ENCODE results near the gene BBS9.

BBS9 gene

GRCh38 chr7:33593611-33594010 is 464.2 kb downstream of the BBS9 start:
- TF ChIP-seq, protein P1, sequence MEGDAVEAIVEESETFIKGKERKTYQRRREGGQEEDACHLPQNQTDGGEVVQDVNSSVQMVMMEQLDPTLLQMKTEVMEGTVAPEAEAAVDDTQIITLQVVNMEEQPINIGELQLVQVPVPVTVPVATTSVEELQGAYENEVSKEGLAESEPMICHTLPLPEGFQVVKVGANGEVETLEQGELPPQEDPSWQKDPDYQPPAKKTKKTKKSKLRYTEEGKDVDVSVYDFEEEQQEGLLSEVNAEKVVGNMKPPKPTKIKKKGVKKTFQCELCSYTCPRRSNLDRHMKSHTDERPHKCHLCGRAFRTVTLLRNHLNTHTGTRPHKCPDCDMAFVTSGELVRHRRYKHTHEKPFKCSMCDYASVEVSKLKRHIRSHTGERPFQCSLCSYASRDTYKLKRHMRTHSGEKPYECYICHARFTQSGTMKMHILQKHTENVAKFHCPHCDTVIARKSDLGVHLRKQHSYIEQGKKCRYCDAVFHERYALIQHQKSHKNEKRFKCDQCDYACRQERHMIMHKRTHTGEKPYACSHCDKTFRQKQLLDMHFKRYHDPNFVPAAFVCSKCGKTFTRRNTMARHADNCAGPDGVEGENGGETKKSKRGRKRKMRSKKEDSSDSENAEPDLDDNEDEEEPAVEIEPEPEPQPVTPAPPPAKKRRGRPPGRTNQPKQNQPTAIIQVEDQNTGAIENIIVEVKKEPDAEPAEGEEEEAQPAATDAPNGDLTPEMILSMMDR (IDR thresholded peaks at IDR 0.05; ENCODE audit: low read depth, low read length) = no peak
- in situ Hi-C loops (cut with HindIII; ENCODE audit: low sequenced_read_pairs) = no loop called here
- no peak overlapping the region for H3K4me3 ChIP-seq (ENCODE audit: low read depth, low read length)
- no peak for DNase-seq (ENCODE audit: low read depth, low spot score)

GRCh38 chr7:33596686-33597085 is 467.3 kb downstream of the BBS9 start:
- in situ Hi-C loops (cut with HindIII; ENCODE audit: low sequenced_read_pairs) = no loop called here
- no peak overlapping the region for H3K4me3 ChIP-seq (ENCODE audit: low read depth, low read length)
- TF ChIP-seq, protein P1 (IDR thresholded peaks at IDR 0.05; ENCODE audit: low read depth, low read length) = no peak
- DNase-seq (ENCODE audit: low read depth, low spot score) = no peak

- TF ChIP-seq, protein P1 (IDR thresholded peaks at IDR 0.05; ENCODE audit: low read depth, low read length) = no peak
- no peak for DNase-seq (ENCODE audit: low read depth, low spot score)
Measured at GRCh38 chr7:33597181-33597580, 467.8 kb downstream of the BBS9 start.

DNA sequence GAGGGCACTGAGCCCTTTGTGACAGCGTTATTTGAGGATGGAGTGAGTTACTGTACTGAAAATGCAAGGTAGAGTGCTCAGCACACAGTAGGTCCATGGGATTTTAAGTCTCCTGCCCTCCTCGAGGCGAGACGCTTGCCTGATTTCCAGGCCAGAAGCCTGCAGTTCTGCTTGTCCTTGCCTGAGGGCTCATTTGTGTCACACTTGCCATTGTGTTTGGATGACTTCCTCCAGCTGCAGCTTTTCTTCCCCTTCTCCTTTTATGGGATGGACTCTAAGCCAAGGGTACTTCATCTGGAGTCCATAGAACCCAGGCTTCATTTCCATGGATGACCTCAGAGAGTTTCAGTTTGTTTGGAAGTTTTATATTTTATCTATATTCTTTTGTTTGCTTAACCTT is 471.7 kb downstream of the BBS9 start:
- in situ Hi-C loops (cut with HindIII; ENCODE audit: low sequenced_read_pairs) = no loop called here
- no peak for DNase-seq (ENCODE audit: low read depth, low spot score)
- no peak overlapping the region for H3K4me3 ChIP-seq (ENCODE audit: low read depth, low read length)
- TF ChIP-seq, protein P1 (IDR thresholded peaks at IDR 0.05; ENCODE audit: low read depth, low read length) = no peak

More at GRCh38 chr7:33597181-33597580, 467.8 kb downstream of the BBS9 start:
- in situ Hi-C loops (cut with HindIII; ENCODE audit: low sequenced_read_pairs) = no loop called here
- no peak overlapping the region for H3K4me3 ChIP-seq (ENCODE audit: low read depth, low read length)

- TF ChIP-seq, protein P1 (IDR thresholded peaks at IDR 0.05; ENCODE audit: low read depth, low read length) = no peak
- in situ Hi-C loops (cut with HindIII; ENCODE audit: low sequenced_read_pairs) = no loop called here
- no peak for DNase-seq (ENCODE audit: low read depth, low spot score)
- H3K4me3 ChIP-seq (ENCODE audit: low read depth, low read length) = no peak overlapping the region
Measured at GRCh38 chr7:33601884-33602283, 472.5 kb downstream of the BBS9 start.

- DNase-seq (ENCODE audit: low read depth, low spot score) = no peak
Measured at GRCh38 chr7:33604056-33604455, 474.7 kb downstream of the BBS9 start.

More at GRCh38 chr7:33604056-33604455, 474.7 kb downstream of the BBS9 start:
- no peak overlapping the region for H3K4me3 ChIP-seq (ENCODE audit: low read depth, low read length)
- TF ChIP-seq, protein P1 (IDR thresholded peaks at IDR 0.05; ENCODE audit: low read depth, low read length) = no peak
- in situ Hi-C loops (cut with HindIII; ENCODE audit: low sequenced_read_pairs) = no loop called here

Data from astrocyte of the spinal cord (primary cell).